OCI-M2 (cell line): ENCODE data around the gene DNAJC30.

Source experiments
- DNase-seq: peaks from one replicate; lab custom pipeline; 2025; ENCODE audit not compliant: unreplicated experiment; lab: John Stamatoyannopoulos, UW

Gene DNAJC30

DNA sequence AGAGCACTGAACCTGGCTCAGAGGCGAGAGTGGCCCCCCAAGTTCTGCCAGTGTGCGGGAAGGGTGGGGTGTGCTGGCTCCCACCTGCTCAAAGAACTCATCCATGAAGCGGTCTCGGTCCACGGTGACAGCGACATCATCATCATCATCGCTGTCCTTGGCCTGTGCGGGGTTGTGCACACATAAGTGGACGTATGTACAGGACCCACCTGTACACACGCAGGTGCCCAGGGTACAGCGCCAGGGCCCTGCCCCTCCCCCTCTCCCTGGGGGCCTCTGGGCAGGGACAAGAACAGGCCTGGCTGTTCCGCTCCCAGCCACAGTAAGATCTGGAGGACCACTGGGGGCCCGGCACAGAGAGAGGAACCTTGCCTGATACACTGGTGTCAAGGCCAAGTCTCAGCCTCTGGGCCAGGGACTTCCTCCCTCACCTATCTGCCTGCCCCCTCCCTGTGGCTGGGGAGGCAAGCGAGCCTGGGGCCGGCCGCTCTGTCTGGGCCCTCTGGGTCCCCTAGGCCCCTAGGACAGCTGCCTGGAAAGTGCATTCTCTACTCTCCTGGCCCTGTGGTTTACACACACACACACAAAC lies 25.8 kb upstream of the DNAJC30 start:
- DNase-seq = no peak

DNA sequence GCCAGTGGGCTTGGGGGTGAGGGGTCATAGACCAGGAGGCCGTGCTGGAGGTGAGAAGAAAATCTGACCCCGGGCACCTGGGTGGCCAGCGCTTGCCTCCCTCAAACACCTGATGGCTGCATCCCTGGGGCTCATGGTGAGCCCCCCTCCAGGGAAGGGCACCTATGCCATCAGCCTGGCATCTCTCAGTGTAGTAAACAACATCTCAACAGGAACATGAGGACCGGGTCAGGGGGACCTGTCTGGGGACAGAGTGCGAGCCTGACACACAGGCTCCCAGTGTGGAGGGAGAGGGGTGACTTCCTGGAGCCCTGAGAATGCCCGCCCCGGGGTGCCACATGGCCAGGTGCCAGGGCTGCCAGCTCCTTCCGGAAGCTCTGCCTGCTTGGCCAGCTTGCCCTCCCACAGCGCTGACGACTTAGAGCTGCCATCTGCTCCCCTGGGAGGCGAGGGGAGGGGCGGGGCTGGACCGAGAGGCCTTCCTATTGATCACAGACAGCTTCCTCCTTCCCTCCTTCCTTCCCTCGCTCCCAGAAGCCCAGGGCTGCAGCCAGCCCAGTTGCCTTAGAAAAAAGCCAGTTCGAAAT lies 23.9 kb upstream of the DNAJC30 start:
- no peak for DNase-seq

DNA sequence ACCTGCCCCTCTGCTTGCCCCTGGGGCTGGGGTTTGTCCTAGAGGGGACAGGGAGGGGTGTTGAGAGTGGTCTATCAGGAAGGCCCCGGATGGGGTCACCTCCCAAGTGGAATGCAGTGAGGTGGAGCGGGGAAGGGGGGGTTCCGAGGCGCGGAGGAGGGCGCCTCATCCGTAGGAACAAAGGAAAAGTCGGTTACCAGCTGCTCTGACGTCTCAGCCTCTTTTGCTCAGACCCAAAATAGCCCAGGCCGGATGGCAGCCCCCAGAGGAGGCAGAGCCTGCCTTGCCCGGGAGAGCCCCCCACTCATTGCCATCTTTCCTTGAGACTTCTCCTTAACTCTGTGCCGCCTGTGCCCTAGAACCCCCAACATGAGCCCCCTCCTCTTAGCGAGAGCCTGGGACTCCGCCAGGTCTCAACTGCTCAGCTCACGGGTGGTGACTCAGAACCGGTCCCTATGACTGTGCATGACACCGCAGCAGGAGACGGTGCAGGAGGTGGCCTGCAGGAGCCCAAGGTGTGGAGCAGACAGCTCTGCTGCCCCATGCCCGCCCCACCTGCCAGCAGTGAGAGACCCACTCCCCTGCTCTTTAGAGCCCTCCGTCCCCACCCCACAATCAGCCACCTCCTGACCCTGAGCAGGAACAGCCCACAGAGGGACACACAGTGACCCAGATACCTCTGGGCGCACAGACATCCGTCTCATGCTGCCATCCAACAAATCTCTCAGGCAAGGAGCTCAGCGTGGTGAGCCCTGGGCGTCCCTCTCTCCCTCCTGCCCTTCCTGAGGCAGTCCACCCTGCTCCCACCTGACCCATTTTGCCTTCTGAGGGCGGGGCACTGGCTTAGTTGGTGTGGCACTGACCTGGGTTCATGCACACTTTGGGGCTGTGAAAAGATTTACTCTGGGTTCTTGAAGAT lies 23.1 kb upstream of the DNAJC30 start:
- no peak for DNase-seq

DNA sequence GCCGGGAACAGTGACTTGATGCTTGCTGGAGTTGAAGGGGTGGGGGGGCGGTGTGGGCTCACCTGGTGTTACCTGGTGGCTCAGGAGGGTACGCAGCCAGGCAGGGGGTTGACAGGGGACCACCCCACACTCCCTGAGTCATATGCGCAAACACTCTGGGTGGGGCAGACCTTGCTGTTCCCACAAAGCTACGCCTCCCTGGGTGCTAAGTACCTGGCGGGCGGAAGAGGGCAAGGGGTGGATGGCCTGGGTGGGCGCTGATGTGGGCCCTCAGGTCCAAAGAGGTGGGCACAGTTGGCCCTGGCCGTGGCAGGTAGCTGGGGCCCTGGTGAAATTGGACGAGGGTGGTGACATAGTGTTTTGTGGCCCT lies 22.3 kb upstream of the DNAJC30 start:
- DNase-seq = no peak

DNA sequence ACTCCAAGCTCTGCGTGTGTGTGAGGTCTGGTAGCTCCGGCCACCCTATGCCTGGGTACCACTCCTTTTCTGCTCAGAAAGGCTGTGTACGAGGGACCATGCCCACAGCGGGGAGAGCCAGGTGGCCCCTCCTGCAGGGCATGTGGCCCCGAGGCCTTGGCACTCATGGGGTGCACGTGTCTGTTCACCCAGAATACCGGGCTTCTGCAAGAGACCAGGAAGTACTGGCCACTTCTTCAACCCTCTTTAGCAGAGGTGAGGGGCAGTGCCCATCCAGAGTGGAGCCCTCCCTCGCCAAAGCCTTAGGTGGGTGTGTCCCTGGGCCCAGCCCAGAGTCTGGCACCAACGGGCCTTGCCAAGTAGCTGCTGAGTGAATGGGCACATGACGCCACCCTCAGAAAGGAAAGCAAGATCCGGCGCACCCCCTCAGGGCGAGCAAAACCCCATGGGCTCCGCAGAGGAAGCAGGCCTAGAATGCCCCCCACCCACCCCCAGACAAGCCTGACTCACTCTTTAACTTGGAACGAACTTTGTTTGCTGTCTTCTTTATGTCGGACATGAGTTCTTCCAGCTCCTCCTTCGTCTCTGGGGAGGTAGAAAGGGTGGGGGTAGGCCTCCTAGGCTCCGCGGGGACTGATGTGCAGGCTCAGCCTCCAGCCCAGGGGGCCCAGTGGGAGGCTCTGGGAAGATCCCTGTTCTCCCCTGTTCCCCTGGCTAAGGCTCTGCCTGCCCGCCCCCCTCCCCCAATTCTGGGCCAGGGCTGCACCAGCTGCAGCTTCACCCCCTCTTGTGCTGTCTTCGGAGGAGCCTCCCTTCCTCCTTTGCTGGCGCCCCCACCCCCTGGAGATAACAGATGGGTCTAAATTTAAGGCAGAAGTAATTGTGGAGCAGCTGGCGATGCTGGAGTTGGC lies 21.6 kb upstream of the DNAJC30 start:
- no peak for DNase-seq

DNA sequence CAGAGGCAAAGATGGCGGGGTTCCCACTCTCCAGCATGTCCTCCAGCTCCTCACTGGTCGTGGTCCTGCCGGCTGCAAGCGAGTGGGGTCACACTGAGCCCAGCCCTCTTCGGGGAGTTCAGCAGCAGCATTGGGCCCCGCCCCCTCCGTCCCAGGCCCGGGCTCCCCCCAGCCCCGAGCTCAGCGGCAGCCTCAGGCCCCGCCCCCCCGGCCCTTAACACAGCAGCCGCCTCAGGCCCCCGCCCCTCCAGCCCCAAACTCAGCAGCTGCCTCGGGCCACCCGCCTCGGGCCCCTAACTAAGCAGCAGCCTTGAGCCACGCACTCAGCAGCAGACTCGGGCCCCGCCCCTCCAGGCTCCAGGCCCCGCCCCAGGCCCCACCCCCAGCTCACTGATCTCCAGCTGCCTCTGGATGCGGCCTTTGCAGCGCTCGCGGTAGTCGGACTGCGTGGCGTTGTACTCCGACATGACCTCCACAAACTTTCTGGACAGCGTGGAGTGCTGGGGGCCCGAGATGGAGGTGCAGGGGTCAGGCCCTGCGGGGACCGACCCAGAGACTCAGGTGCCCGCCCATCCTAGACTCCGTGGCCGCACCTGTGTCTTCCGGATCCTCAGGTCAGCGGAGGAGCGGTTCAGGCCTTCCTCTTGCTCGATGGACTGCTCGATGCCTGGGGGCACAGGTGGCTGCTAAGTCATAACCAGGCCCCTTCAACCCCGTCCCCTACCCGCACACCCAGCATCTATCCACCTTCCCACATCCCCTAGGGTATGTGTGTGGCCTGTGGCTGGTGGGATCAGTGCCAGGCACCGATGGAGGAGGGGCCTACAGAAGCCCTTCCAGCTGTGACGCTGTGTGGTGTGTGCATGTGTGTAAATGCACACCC lies 20.7 kb upstream of the DNAJC30 start:
- DNase-seq = no peak

DNA sequence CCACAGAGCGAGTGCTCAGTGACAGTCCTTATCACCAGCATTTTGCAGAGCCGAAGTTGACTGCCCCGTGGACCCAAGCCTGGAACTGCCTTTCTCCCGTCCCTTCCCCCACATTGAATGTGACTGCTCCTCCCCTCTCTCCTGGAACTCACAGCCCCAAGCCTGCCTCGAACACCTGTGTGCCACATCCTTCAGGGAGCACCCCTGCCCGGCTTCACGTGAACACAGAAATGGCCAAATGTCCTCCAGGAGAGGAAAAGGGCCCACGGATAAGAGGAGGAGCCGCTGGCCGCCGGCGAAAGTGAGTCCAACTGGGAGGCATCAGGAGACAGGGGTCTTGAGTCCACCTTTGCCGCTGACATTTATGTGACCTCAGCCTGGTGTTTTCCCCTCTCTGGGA lies 20.0 kb upstream of the DNAJC30 start:
- DNase-seq = no peak

DNA sequence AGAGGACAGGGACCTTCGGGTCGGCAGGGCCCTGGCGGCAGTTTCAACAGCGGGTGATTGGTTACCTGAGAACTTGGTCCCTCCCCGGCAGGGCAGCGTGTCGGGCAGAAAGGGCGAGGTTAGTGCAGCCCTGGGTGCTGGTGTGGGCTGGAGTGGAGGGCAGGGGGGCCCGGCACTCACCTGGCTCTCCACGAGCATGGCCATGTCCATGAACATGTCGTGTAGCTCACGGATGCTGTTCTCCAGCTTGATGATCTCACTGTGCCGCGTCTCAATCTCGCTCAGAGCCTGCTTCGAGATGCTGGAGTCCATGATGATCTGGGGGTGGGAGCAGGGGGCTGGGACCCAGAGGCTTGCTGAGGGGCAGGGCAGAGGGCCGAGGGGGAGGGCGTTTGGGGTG lies 19.4 kb upstream of the DNAJC30 start:
- DNase-seq = no peak

DNA sequence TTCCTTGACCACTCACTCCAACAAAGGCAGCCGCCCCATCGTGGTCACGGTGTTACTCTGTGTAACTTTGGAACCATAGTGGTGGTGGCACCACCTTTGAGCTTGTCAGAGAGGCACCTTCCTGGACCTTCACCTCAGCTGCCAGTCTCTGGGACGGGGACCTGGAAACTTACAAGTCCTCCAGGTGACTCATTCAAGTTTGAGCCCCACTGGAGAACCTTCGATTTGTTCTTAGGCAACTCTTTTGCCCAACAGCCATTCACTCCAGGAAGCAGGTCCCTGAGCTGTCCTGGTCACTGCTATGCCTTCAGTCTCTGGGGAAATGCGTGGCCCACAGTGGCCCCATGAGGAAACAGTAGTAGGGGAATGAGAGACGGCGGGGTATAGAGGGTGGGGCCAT lies 19.0 kb upstream of the DNAJC30 start:
- DNase-seq = no peak

DNA sequence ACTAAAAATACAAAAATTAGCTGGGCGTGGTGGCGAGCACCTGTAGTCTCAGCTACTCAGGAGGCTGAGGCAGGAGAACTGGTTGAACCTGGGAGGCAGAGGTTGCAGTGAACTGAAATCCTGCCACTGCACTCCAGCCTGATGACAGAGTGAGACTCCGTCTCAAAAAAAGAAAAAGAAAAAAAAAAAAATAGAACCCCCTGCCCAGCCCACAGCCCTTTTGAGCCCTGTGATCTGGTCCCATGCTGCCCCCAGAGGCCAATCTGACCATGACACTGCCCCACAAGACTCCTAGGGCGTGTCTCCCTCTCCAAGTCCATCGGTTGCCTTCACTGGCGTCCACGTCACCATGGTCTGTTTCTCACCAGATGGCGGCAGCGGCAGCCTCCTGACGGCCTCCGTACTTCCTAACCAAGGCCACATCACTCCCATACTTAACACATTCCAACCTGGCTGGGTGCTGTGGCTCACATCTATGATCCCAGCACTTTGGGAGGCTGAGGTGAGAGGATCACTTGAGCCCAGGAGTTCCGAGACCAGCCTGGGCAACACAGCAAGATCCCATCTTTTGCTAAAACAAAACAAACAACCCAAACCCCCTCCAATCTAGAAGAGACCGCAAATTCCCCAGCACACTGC lies 18.2 kb upstream of the DNAJC30 start:
- no peak for DNase-seq

DNA sequence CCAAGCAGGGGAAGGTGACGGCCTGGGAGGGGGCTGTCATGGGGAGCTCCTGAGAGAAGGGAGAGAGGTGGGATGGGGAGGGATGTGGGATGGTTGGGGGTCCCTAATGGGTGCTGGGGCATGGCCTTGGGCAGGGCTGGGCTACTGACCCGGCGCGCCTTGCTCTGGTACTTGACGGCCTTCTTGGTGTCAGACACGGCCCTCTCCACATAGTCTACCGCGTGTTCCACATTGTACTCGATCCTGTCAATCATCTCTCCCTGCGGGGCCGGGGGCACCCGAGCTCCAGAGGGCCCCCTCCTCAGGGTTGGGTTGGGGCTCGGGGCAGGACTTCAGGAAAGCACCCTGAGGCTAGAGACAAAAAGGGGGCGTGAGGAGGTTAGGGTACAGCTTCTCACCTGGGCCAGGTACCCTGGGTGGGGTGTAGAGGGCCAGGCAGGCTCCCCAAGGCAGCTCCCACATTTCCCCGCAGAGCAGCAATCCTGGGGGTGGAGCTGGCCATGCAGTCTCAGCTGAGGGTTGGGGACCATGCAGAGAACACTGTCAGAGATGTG lies 17.4 kb upstream of the DNAJC30 start:
- no peak for DNase-seq

DNA sequence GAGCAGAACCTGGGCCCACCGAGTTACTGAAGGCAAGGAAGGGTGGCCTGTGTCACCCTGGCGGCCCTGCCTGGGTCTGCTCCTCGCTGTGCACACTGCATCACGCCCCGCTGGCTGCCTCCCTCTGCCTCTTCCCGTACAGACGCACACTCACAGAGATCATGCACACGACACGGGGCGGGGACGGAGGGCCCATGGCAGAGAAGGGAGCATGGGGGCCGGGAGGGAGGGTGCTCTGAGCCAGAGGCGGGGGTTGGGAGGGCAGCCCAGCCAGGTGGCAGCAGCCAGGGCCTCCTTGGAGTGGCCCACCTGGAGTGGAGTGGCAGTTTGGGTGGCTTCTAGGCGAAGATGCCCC lies 16.8 kb upstream of the DNAJC30 start:
- DNase-seq = no peak

DNA sequence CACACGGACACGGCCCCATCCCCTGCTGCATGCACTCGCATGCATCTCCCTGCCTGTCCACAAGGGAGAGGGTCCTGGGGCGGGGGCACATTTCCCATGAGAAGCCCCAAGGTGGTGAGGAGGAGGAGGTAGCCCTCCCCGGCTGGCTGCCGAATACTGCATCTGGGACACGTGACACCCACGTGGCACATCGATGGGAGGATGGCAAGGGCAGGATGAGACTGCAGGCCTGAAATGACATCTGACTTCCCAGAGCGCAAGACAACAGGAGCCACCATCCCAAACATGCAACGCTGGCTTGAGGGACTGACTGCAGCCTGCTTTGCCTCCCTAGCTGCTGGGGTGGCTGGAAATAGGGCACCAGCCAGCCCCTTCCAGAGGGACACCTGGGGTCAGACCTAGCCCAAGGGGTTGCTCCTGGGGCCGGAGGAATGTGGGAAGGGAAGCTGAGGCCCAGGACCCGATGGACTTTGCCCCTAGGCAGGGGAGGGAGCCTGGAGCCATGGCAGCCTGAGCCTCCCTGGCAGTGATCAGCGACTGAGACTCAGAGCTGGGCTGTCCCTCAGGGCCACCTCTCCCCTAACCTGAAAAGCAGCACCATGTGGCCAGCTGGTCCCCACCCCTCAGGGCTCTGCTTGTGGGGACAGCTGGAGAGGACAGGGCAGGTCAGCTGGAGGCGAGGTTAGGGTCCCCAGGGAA lies 16.3 kb upstream of the DNAJC30 start:
- DNase-seq = no peak

DNA sequence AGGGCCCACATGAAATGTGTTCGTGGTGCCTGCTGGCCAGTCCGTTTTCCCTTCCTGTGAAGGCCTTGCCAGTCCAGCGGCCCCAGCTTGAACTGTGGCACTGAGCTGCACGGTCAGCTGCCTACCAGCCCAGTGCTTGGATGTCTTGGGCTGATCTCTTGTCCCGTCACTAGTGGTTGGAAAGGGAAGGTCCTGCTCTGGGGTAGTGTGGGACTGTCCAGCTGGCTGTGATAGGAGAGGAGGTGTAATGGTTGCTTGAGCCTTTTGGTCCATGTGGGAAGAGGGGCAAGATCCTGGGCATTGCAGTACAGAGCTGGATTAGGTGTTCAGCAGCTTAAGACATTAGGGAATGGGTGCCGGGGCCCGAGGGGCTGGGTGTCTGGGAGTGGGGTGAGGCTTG lies 15.2 kb upstream of the DNAJC30 start:
- no peak for DNase-seq

DNA sequence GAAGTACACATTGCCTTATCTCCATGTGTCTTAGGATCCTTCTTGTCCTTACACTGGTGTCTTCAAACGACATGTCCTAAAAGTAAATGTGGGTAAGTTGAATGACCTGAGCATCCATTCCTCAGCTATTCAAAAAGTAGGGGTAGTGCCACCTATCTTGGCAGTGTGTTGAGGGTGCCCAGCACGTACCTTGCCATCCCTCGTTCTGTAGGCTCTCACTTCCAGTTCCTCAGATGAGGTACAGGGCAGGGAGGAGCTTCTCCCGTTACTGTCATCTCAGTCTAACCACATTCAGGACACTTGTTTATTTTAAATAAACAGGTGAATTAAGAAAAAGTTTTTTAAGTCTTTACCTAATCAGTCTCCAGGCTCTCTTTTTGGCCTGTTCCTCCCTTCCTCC lies 13.1 kb upstream of the DNAJC30 start:
- no peak for DNase-seq

DNA sequence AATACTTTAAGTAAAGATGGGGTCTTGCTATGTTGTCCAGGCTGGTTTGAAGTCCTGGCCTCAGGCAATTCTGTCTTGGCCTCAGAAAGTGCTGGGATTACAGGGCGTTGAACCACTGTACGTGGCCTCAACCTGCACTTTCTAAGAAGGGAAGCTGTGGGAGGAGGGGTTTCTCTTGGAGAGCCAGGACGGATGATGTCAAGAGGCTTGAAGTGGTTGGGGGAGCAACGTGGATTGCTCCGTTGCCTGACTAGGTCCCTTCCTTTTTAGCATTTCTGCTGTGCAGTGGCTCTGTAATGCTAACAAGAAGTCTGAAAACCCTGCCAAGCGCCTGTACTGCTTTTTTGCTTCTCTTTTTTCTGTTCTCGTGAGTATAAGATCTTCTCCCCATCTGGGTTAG lies 7.4 kb upstream of the DNAJC30 start:
- no peak for DNase-seq

DNA sequence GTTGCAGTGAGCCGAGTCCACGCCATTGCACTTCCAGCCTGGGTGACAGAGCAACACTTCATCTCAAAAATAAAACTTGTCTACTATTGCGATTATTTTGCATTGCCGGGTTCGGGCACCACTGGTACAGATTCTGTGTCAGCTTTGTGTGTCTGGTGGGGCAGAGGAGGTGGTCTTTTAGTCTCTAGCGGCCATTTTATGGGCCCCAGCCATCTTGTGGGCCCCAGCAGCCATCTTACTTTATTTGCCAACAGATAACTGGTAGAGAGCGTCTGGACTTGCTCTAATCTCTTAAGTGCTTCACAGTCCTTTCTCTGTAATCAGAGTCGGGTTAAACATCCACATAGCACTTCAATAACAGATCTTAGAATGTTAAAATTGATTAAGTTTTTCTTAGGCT lies 5.0 kb upstream of the DNAJC30 start:
- DNase-seq = no peak

DNA sequence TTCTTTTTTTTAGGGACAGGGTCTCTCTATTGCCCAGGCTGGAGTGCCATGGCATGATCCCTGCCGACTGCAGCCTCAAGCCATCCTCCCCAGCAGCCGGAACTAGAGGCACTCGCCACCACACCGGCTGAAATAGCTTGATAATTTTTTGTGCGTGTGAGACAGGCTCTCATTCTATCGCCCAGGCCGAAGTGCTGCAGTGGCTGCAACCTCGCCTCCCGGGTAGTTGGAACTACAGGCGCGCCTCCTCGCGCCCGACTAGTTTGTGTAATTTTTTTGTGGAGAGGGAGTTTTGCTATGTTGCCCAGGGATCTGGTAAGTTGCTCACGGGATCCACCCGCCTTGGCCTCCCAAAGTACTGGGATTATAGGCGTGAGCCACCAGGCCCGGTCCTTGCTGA lies 2.1 kb upstream of the DNAJC30 start:
- DNase-seq = no peak
